Hematopoietic multipotent progenitor cell treated with erythropoietin and hydrocortisone succinate and interleukin-3 and kit ligand, for 17 days (in vitro differentiated cells): ENCODE measurements around the gene SLC25A39.
"Not testable (repeated sequence)": the region's sequence is repeated elsewhere in the genome, so short reads cannot be mapped to it uniquely, and the experiment has no call there.

Experiments
- DNase-seq: peaks from one replicate; pipeline ENCODE4 v3.0.0-alpha.2; 2015; ENCODE audit warnings: low spot score

SLC25A39 gene

GRCh38 chr17:44334315-44334714 lies 9.7 kb upstream of the SLC25A39 start:
- no peak for DNase-seq

GRCh38 chr17:44333371-44333770 lies 8.7 kb upstream of the SLC25A39 start:
- no peak for DNase-seq

- peak; percentile 94 for DNase-seq
Measured at GRCh38 chr17:44331249-44331760, 6.7 kb upstream of the SLC25A39 start.

- peak; percentile 51 for DNase-seq
Measured at GRCh38 chr17:44330263-44330662, 5.6 kb upstream of the SLC25A39 start.

- not testable (repeated sequence) for DNase-seq
Measured at GRCh38 chr17:44329516-44329915, 4.9 kb upstream of the SLC25A39 start.

- peak; percentile 29 for DNase-seq
Measured at GRCh38 chr17:44327715-44328449, 3.3 kb upstream of the SLC25A39 start.

GRCh38 chr17:44326861-44327444 lies 2.3 kb upstream of the SLC25A39 start:
- DNase-seq, result peak; percentile 95

GRCh38 chr17:44324092-44324570 lies 492 bp downstream of the SLC25A39 start:
- peak; percentile 59 for DNase-seq

- peak; percentile 59 for DNase-seq
Measured at GRCh38 chr17:44323359-44324091, 1.1 kb downstream of the SLC25A39 start.

GRCh38 chr17:44322236-44322895 lies 2.3 kb downstream of the SLC25A39 start:
- no peak for DNase-seq

- DNase-seq, result no peak
Measured at GRCh38 chr17:44321246-44322120, 3.1 kb downstream of the SLC25A39 start.

GRCh38 chr17:44320066-44320465 lies 4.6 kb downstream of the SLC25A39 start:
- no peak for DNase-seq

GRCh38 chr17:44318077-44318892 lies 6.3 kb downstream of the SLC25A39 start:
- peak; percentile 25 for DNase-seq

- DNase-seq, result peak; percentile 44
Measured at GRCh38 chr17:44317545-44317944, 7.1 kb downstream of the SLC25A39 start.

- DNase-seq, result peak; percentile 74
Measured at GRCh38 chr17:44315760-44316731, 8.6 kb downstream of the SLC25A39 start.

GRCh38 chr17:44314869-44315661 lies 9.6 kb downstream of the SLC25A39 start:
- peak; percentile 48 for DNase-seq

- no peak for DNase-seq
Measured at GRCh38 chr17:44314524-44314868, 10.1 kb downstream of the SLC25A39 start.

GRCh38 chr17:44314031-44314430 lies 10.6 kb downstream of the SLC25A39 start:
- no peak for DNase-seq
